Measurements from ENCODE around the gene CACNA1A. TPM values are rescaled to one million over a fixed set of nuclear protein-coding genes. Genes with fewer than 3 reads are reported as not detected.

Gene CACNA1A
- total RNA-seq, 1 donor, result 0.54 TPM

DNA sequence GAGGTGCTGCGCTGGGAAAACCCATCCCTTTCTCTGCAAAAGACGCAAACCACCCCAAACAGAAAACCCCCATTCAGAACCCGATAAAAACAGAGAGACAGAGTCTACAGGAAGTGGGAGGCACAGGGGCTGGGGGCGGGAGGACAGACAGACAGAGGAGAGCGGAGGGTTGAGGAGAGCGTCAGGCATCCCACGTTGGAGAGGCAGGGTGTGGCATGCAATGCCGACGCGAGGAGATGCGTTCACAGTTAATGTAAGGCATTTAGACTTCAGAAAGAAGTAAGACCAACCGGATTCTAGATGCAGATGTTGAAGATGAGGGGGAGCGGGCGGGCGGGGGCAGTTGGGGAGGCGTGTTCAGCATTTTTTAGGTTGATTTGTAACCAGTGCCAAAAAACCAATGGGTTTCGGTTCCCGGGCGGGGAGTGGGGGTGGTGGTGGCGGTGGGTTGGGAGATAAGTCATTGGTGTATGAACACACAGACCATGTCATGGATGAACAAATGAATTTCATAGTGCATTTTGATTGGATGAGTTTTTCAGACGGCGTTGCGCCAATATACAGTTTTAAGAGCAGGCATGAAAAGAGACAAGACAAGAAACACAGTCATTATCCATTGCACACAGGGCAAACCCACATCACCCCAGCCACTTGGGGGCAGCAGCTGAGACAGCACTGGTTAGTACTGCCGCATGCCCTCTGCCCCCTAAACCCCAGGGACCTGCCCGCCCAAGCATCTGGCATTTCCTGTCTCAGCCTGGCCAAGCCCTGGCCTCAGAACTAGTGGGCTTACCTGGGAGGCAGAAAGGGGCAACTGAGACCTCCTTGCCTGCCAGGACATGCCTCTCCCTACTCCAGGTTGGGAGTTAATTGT is 264.8 kb downstream of the CACNA1A start:
- DNase-seq (ENCODE audit: low read depth in 2 of 3, low spot score in 2 of 3), result peak in 1 of 3 donors; percentile 18

DNA sequence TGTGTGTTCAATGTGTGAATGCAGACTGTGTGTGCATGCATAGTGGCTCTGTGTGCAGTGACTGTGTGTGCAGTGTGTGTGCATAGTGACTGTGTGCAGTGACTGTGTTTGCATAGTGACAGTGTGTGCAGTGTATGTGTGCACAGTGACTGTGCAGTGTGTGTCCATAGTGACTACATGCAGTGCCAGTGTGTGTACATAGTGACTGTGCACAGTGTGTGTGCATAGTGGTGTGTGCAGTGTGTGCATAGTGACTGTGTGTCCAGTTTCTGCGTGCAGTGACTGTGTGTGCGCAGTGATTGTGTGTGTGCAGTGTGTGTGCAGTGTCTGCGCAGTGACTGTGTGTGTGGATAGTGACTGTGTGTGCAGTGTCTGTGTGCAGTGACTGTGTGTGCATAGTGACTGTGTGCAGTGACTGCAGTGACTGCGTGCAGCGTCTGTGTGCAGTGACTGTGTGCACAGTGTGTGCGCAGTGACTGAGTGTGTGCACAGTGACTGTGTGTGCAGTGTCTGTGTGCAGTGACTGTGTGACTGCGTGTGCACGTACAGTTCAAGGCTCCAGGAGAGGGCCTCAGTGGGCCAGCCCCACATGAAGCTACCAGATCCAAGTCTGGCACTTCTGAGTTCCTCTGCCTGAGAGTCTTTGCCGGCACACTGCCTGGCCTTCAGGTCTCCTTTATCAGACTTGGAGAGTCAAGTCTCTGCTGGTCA is 265.8 kb downstream of the CACNA1A start:
- DNase-seq (ENCODE audit: low read depth in 2 of 3, low spot score in 2 of 3), result no peak

DNA sequence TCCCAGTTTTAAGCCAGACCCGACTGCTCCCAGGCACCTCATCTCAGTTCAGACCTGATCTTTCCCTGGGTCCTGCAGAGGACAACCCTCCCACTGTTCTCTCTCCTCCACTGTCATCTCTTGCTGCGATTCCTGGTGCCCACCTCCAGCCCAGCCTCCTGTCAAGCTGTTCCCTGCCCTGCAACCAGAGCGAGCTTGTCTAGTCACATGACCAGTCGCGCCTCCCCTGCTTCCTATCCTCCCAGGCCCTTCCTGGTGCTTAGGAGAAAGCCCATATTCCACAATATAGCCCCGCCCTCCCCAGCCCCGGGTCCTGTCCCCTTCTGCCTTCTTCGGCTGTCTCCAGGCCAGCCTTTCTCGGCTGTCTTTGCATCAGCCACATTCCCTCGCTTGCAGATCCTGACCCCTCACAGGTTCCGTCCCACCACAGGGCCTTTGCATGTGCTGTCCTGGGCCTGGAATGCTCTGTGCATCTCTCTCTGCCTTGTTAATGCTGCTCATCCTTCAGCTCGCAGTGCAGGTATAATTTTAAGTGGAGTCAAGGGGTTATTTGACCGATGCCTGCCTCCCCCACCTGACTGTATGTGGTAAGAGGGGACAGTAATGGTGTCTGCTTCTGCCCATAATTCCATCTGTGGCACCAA is 267.3 kb downstream of the CACNA1A start:
- no peak for DNase-seq (ENCODE audit: low read depth in 2 of 3, low spot score in 2 of 3)

DNA sequence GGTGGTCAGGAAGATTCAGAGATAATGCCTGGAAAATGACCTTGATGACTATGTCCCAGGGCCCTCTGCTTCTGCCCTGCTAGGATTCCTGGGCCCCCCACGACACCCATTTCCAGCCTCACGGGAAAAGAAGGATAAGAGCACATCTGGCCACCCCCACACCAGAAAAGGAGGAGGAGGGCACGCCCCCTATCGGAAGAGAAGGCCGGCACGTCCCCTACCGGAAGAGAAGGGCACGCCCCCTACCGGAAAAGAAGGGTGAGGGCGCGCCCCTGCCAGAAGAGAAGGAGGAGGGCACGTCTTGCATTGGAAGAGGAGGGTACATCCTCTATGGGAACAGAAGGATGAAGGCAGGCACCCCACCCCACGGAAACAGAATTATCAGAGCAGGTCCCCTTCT is 271.8 kb downstream of the CACNA1A start:
- peak; percentile 41 to 67 (median 51) for DNase-seq (ENCODE audit: low read depth in 2 of 3, low spot score in 2 of 3)

DNA sequence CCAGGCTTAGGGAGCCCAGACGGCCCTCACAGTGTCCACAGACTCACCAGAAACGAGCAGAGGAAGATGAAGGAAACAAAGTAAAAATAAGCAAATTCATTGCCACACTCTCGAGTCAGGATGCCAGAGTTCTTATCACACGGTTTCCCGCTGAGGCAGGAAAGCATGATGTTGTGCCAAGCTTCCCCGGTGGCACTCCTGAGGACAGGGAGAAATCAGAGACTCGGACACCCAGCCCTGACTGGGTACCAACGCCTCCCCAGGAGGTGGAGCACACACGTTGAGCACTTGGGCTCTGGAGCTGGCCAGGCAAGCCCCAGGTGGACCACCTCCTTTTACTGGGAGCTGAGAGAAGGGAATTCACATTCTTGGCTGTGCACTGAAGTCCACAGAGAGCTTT is 274.6 kb downstream of the CACNA1A start:
- no peak for DNase-seq (ENCODE audit: low read depth in 2 of 3, low spot score in 2 of 3)

DNA sequence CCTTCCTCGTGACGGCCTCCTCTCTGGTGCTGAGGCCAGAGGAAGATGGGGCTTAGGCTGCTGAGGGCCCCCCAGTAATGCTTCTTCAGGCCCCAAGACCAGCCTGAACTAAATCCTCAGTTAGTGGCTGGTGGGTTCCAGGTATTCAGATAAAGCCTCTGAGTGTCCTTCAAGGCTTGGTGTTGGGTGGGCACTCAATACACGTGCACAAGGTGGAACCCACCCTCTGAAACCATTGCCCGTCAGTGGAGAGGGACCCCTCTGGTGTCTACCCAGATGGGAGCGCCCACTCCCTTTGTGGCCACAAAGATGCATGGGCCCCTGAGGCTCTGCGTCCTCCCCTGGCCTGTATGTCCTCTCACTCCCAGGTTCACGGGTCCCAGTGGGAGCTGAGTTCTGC is 277.0 kb downstream of the CACNA1A start:
- no peak for DNase-seq (ENCODE audit: low read depth in 2 of 3, low spot score in 2 of 3)

DNA sequence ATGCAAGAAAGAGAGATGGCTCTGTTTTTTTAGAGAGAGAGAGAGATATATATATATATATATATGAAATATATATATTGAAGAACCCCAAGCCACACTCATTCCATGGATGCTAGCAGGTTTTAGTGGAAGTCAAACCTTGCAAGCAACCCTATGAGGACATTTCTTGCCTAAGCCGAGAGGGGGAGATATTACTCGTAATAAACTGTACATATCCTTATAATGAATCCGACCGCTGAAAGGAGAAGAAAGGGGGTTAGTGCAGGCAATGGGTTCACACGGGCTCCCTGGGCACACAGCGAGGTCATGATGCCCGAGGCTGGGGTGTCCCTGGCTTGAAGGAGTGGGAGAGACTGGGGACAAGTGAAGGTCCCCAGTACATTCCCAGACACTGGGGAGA is 277.7 kb downstream of the CACNA1A start:
- DNase-seq (ENCODE audit: low read depth in 2 of 3, low spot score in 2 of 3), result no peak

DNA sequence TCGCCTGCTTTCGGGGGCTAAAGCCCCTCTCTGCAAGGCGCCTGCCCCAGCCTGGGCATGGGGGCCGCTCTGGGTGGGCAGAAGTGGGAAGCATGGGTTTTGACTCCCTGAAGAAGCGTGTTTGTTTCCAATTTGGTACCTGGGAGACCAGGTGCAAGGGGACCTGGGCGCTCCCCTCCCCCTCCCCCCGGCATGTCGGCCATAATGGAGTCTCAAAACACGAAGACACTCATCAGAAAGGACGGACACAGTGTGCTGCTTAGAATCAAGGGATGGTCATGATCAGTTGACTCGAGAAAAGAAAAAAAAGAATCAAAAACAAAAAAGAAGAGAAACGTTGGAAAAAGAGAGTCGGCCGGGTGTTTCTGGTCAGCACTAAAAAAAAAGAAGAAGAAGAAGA is 279.3 kb downstream of the CACNA1A start:
- no peak for DNase-seq (ENCODE audit: low read depth in 2 of 3, low spot score in 2 of 3)

DNA sequence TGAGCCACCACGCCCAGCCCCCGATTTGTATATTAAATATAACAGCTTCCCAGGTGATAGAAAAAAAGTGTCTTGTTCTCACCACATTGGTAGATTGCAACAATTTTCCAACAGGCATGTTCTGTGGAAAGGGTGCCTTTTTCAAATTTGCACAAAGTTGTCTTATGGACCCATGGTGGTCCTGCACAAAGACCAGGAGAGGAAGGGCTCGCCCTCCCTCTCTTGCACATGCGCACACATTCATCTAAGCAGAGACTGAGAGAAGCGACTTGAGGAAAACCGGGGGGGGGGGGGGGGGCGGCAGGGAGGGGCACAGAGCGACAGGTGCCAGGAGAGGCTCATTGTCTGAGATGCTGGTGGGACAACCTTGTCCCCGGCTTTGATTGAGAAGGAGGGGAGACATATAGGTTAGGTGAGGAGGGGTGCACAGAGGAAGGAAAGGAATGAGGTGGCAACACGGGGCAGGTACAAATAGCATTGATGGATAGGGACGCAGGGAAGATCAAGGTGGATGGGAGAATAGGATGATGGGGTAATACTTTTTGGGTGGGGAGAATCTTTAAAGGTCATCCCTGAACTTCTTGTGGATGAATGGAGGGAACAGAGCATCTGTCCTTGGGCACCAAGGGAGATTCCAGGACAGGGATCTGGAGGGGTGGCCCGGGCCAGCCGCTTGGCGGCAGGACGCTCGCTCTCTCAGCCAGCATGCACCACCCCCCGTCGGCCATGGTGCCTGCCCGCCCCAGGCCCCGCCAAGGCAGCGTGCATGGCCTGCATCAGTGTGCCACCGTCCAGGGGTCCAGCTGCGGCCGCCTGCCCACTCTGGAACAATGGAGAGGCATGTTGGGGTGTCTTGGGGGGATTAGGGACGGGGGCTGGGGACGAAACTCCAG is 280.1 kb downstream of the CACNA1A start:
- no peak for DNase-seq (ENCODE audit: low read depth in 2 of 3, low spot score in 2 of 3)

DNA sequence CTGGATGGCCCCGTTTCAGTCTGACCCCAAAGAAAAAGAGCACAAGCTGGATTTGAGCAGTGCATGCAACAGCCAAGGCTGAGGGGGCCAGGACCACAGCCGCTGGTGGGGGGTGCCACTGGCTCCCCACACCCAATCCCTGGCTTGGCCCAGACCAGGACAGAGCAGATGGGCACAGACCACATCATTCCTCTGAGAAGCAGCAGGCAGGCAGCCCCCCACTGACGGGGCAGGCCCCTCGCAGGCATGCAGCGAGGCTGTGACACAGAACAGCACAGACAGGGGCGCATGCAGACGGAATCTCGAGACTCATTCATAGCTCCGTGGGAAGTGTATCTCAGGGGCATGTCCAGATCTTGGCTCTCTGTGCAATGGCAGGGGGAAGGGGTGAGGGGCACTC is 281.2 kb downstream of the CACNA1A start:
- no peak for DNase-seq (ENCODE audit: low read depth in 2 of 3, low spot score in 2 of 3)

DNA sequence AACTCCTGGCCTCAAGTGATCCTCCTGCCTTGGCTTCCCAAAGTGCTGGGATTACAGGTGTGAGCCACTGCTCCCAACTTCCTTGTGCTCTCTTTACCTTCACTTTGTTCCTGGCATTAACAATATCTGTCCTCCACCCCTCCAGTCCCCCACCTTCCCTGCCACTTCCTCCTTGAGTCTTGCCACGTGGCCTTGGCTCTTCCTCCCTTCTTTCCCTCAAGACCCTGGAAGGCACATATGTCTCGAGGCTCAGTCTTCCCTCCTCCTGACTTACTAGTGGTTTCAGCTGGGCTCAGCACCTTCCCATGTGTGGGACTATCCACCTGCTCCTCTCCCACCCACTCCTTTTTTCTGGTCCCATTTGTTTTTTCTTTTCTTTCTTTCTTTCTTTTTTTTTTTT is 285.4 kb downstream of the CACNA1A start:
- DNase-seq (ENCODE audit: low read depth in 2 of 3, low spot score in 2 of 3), result no peak

DNA sequence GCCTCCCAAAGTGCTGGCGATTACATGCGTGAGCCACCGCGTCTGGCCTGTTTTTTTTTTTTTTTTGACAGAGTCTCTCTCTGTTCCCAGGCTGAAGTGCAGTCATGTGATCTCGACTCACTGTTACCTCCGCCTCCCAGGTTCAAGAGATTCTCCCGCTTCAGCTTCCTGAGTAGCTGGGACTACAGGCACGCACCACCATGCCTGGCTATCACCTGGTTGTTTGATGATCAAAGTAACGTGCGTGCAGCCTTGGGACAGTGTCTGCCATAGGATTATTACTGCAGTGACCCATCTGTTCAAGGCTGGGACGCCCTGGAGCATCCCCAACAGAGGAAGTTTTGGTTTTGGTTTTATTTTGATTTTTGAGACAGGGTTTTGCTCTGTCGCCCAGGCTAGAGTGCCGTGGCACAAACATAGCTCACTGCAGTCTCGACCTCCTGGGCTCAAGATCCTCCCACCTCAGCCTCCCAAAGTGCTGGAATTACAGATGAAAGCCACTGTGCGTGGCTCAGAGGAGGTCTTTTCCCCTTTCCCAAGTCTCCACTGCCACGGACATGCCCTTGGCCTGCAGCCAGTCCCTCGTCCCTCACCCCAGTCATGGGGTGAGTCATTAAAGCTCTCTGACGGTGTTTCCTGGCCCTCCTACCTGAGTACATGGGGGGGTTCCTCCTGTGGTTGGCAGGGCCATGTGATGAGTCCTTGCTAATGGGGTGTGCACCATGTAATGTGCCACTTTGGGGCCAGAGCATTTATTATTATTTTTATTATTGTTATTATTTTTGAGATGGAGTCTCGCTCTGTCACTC is 290.5 kb downstream of the CACNA1A start:
- DNase-seq (ENCODE audit: low read depth in 2 of 3, low spot score in 2 of 3), result no peak

DNA sequence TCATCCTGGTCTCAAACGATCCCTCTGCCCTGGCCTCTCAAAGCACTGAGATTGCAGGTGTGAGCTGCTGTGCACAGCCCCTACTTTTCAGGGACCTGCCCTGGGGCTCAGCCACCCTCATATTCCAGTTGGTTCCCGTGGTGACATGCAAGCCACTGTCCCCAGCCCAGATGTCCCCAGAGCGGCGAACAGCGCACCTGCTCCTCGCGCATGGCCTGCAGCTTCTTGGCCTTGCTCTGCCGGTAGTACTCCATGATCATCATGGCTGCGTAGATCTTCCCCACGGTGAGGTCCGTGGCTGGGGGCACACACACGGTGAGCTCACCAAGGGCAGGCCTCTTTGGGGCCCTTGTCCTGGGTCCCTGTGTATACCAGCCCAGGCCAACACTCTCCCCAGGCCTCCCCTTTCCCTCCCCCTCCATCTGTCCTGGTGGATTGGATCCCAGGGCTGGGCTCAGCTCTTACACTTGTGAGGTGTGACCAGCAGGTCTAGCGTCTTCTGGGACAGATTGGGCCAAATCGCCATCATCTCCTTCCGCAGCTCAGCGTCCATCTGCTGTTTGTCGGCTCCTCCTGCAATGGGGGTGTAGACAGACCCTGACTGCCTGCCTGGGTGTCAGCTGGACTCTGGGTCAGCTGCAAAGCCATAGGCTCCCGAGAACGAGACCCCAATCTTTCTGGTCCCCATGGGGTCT is 292.1 kb downstream of the CACNA1A start:
- DNase-seq (ENCODE audit: low read depth in 2 of 3, low spot score in 2 of 3), result no peak

DNA sequence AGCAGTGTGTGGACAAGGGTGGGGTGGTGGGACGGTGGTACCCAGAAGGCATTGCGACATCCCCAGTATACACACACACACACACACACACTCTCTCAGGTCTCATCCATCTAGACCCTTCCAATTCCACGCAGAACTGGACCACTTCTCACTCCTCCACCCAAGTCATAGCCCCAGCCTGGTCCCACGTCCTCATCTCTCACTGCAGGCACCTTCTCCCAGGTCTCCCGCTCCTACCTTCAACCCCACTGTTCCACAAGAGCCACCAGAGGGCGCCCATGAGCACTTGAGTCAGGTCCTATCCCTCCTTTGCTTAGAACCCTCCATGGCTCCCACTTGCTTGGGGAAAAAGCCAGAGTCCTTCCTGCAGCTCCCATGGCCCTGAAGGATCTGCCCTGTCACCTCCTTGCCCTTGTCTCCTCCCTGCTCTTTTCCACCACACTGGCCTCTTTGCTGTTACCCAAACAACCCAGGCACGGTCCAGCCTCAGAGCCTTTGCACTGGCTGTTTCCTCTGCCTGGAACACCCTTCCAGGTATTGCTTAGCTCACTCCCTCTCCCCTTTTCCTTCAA is 293.4 kb downstream of the CACNA1A start:
- peak; percentile 60 to 82 (median 62) for DNase-seq (ENCODE audit: low read depth in 2 of 3, low spot score in 2 of 3)

DNA sequence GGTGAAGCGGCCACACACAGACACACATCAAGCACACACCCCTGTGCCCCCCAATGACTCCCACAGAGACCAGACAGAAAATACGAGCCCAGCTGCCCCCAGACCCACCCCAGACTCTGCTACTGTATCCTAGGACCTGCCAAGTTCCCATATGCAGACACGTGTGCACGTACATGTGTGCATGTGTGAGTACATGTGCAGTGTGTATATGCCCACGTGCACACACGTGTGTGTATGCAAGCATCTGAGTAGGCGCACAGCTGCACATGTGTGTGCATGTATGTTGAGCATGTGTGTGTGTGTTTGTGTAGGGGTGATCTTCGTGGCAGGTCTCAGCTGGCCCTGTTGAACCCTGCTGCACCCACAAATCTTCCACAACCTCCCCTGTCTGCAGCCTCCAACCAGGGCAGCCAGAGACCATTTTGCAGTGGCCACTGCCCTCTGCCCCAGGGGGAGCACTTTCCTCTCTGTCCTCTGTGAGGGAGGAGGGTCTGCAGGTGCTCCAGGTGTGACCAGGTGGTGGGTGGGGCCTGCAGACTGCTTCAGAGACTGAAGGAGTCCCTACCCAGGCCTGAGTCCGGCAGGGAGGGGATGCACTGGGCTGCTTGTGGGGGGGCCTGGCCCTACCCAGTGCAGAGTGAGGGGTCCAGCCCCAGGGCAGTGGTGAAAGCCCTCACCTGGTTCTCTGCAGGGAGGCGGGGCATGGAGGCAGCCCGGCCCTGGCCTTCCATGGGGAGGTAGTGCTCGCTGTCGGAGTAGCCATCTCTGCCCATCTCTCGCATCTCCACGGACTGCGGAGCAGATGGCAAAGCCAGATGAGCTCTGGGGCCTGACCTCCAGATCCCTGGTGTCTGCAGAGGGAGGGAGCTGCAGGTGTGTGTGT is 294.6 kb downstream of the CACNA1A start:
- DNase-seq (ENCODE audit: low read depth in 2 of 3, low spot score in 2 of 3), result no peak

DNA sequence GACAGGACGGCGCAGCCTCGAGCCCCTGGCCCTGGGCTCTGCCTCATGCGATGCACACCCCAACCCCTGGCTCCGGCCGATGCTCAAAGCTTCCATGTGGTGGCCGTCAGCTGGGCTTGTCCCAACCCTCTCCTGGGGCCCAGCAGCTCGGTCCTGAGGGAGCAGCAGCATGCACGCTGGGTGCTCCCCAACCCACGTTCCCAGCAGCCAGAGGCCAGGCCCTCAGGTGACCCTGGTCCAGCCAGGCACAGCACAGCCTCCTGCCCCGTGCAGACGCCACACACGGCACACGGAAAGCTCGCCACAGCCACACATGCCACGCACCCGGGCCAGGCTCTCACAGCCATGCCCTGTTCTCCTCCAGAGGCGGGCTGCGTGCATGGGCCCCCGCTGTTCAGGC is 295.3 kb downstream of the CACNA1A start:
- DNase-seq (ENCODE audit: low read depth in 2 of 3, low spot score in 2 of 3), result no peak

DNA sequence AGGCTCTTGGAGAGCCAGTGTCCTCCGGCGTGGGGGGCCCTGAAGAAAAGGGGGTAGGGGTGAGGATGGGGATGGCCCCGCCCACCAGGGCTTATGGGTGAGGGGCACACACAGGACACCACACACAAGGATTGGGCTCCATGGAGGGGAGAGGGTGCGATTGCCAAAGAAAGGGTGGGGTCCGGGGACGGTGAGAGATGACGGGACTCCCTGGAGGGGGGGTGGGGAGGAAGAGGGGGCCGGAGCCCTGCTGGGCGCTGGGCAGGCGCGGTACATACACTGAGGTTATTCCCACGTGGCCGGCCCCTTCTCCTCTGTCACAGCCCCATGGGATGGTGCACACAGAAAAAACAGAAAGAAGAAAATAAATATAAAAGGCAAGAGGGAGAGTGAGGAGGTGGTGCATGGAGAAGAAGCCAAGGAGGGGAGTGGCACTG is 295.9 kb downstream of the CACNA1A start:
- DNase-seq (ENCODE audit: low read depth in 2 of 3, low spot score in 2 of 3), result no peak

Measured in hematopoietic multipotent progenitor cell (in vitro differentiated cells).